Fibroblast of pulmonary artery (primary cell): Measurements from ENCODE around the gene SATB1.

ENCODE experiments used
- DNase-seq: peaks from one replicate; pipeline ENCODE4 v3.0.0-alpha.2; 2010; ENCODE audit warnings: low read depth
- H3K4me3 ChIP-seq: replicated peaks from 2 replicates; pipeline ENCODE4 v1.5.1; 2011; ENCODE audit warnings: low read depth, mild to moderate bottlenecking, control low read depth, low read length, moderate library complexity
- CTCF ChIP-seq: IDR thresholded peaks from 2 replicates; pipeline ENCODE4 v1.5.1; 2011; ENCODE audit warnings: mild to moderate bottlenecking, control low read depth, low read length, inconsistent platforms; ENCODE audit errors: missing control alignments

SATB1 gene

GRCh38 chr3:18415839-18416238 lies 9.3 kb downstream of the SATB1 start:
- no peak for TF ChIP-seq CTCF
- no peak for DNase-seq
- no peak overlapping the region for H3K4me3 ChIP-seq

- H3K4me3 ChIP-seq: no peak overlapping the region
- TF ChIP-seq CTCF: no peak
Observed at GRCh38 chr3:18415167-18415566, 10.0 kb downstream of the SATB1 start.

GRCh38 chr3:18412684-18413083 lies 12.5 kb downstream of the SATB1 start:
- no peak overlapping the region for H3K4me3 ChIP-seq
- no peak for DNase-seq
- no peak for TF ChIP-seq CTCF

More at GRCh38 chr3:18415167-18415566, 10.0 kb downstream of the SATB1 start:
- DNase-seq: no peak

- TF ChIP-seq CTCF: no peak
- DNase-seq: no peak
- no peak overlapping the region for H3K4me3 ChIP-seq
Observed at GRCh38 chr3:18411541-18411940, 13.6 kb downstream of the SATB1 start.

- TF ChIP-seq CTCF: no peak
- DNase-seq: no peak
- H3K4me3 ChIP-seq: no peak overlapping the region
Observed at GRCh38 chr3:18410205-18410604, 14.9 kb downstream of the SATB1 start.

- no peak for TF ChIP-seq CTCF
- H3K4me3 ChIP-seq: no peak overlapping the region
- no peak for DNase-seq
Observed at GRCh38 chr3:18409266-18409665, 15.9 kb downstream of the SATB1 start.

GRCh38 chr3:18405141-18405540 lies 20.0 kb downstream of the SATB1 start:
- no peak for TF ChIP-seq CTCF
- no peak for DNase-seq
- no peak overlapping the region for H3K4me3 ChIP-seq
